Mesothelial cell of epicardium (in vitro differentiated cells): Measurements from ENCODE around the gene ESYT1. TPM values are rescaled to one million over a fixed set of nuclear protein-coding genes. Genes with fewer than 3 reads are reported as not detected.

Experiments used
- DNase-seq, 2 experiments: peaks; one replicate each; pipeline ENCODE4 v3.0.0; 2021; ENCODE audit warnings: low spot score in 2 of 2; ENCODE audit not compliant: unreplicated experiment in 2 of 2
- H3K27ac Mint-ChIP-seq: 2 replicates; pipeline ENCODE4 v1.8.0; 2021; ENCODE audit warnings: mixed read lengths
- H3K27me3 Mint-ChIP-seq: 2 replicates; pipeline ENCODE4 v1.8.0; 2021; ENCODE audit warnings: low read depth, mixed read lengths
- H3K36me3 Mint-ChIP-seq: 2 replicates; pipeline ENCODE4 v1.8.0; 2021; ENCODE audit warnings: mixed read lengths
- H3K4me1 Mint-ChIP-seq: 2 replicates; pipeline ENCODE4 v1.8.0; 2021; ENCODE audit warnings: mixed read lengths
- H3K4me3 Mint-ChIP-seq: 2 replicates; pipeline ENCODE4 v1.8.0; 2021; ENCODE audit warnings: mild to moderate bottlenecking, moderate library complexity, mixed read lengths
- H3K9me3 Mint-ChIP-seq: 2 replicates; pipeline ENCODE4 v1.8.0; 2021; ENCODE audit warnings: mixed read lengths
- total RNA-seq: library from RNA; stranded (reverse); gene quantifications from 3 replicates; pipeline ENCODE4 v1.2.1, GENCODE V29; 2021
- TF ChIP-seq, protein P1 (sequence below): fragments of 200-600 bp; sonication (generic); IDR thresholded peaks from one replicate; pipeline ENCODE4 v1.5.0; 2021; ENCODE audit warnings: antibody characterized with exemption; ENCODE audit not compliant: unreplicated experiment

ESYT1 gene
- total RNA-seq, 1 donor from 2014 or later = 64.7 TPM

DNA sequence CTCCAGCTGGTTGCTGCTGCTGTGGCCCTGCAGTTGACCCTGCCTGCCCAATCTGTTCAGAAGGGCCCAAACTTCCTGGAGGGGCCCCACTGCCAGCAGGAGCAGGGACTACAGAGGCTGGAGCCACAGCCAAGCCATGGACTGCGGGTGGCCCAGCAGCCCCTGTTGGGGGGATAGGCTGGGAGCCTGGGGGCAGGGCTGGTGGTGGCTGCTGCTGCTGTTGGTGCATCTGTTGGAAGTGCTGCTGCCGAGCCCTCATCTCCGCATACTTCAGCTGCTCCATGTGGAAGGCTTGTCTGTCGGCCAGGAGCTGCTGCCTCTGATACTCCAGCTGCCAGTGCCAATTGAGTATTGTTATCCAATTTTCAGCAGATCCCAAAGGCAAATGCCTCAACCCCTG, 37.3 kb downstream of the ESYT1 start:
- no peak overlapping the region for H3K27ac Mint-ChIP-seq
- no peaks in the 10 kb centered on the region for H3K27me3 Mint-ChIP-seq
- H3K9me3 Mint-ChIP-seq = no peaks in the 10 kb centered on the region
- peaks cover 13% of the 10 kb centered on the region for H3K4me1 Mint-ChIP-seq
- DNase-seq = no peak
- no peak overlapping the region for H3K4me3 Mint-ChIP-seq
- peaks cover 40% of the 10 kb centered on the region for H3K36me3 Mint-ChIP-seq
- TF ChIP-seq, protein P1, sequence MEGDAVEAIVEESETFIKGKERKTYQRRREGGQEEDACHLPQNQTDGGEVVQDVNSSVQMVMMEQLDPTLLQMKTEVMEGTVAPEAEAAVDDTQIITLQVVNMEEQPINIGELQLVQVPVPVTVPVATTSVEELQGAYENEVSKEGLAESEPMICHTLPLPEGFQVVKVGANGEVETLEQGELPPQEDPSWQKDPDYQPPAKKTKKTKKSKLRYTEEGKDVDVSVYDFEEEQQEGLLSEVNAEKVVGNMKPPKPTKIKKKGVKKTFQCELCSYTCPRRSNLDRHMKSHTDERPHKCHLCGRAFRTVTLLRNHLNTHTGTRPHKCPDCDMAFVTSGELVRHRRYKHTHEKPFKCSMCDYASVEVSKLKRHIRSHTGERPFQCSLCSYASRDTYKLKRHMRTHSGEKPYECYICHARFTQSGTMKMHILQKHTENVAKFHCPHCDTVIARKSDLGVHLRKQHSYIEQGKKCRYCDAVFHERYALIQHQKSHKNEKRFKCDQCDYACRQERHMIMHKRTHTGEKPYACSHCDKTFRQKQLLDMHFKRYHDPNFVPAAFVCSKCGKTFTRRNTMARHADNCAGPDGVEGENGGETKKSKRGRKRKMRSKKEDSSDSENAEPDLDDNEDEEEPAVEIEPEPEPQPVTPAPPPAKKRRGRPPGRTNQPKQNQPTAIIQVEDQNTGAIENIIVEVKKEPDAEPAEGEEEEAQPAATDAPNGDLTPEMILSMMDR = no peak

DNA sequence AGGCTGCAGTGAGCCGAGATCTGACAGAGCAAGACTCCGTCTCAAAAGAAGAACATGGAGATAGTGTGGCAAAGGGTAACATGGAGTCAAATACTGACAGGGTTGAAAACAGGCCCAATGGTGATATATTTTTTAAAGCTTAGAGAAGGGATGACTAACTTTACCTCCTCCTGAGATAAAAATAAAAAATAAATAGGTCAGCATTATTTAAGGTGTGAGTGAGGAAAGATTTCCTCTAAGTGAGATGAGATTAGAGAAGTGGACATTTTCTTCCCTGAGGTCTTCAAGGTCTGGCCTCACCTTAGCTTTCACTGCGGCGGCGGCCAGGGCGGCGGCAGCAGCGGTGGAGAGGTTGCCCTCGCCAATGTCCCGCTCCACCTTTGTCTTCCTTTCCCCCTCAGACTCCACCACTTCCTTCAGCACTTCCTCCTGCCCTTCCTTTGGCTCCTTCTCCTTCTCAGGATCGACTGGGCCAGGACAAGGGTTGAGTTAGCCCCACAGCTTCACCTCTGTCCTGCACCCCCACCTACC, 41.2 kb downstream of the ESYT1 start:
- Mint-ChIP-seq H3K4me1 (no peaks in the 10 kb centered on the region), H3K9me3 (no peaks in the 10 kb centered on the region), H3K4me3 (no peak overlapping the region), H3K36me3 (peaks cover 41% of the 10 kb centered on the region), H3K27me3 (no peaks in the 10 kb centered on the region), H3K27ac (no peak overlapping the region)
- DNase-seq = no peak
- TF ChIP-seq, protein P1 = no peak

- Mint-ChIP-seq H3K36me3 (peaks cover 51% of the 10 kb centered on the region), H3K27ac (no peak overlapping the region)
Observed at GRCh38 chr12:56172839-56173238, 44.8 kb downstream of the ESYT1 start.

DNA sequence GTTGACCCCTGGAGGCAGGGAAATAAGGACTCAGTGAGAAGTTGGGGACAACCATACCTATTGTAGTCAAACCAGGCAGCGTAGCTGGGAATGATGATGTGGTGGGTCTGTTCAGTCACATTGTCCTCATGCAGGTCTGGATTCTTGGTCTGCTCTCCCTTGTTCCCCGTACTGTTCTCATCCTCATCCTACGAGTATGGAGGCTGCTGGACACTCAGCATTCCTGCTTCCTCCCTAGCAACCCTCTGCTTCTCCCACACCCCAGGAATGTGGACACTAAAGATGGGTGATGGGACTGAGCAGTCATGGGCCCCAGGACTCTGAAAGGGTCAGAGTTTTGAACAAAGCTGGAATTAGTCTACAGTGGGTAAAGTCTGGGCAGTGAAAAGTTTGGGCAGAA, 50.3 kb downstream of the ESYT1 start:
- Mint-ChIP-seq H3K36me3 (peaks cover 65% of the 10 kb centered on the region), H3K4me3 (no peak overlapping the region)
- TF ChIP-seq, protein P1 = no peak

More at GRCh38 chr12:56172839-56173238, 44.8 kb downstream of the ESYT1 start:
- Mint-ChIP-seq H3K4me3 (no peak overlapping the region), H3K4me1 (no peaks in the 10 kb centered on the region), H3K27me3 (no peaks in the 10 kb centered on the region), H3K9me3 (no peaks in the 10 kb centered on the region)
- no peak for DNase-seq
- TF ChIP-seq, protein P1 = no peak

DNA sequence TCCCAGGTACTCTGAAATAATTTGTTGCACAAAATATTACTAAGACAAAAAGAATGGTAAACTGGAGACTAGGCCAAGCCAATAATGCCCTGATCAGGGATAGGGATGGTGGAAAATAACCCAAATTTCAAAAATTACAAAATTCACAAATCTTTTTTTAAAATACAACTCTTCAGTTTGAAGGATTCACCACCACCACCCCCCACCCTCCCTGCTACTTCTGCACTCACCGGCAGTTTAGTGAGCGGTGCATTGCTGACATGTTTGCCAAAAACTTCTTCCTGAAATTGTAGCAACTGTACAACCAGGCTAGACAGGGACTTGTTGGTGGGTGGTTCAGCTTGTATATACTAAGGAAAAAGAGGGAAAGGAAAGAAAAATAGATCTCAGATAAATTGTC, 58.9 kb downstream of the ESYT1 start:
- no peaks in the 10 kb centered on the region for H3K9me3 Mint-ChIP-seq
- peaks cover 18% of the 10 kb centered on the region for H3K36me3 Mint-ChIP-seq
- H3K4me1 Mint-ChIP-seq = peaks cover 19% of the 10 kb centered on the region
- H3K27me3 Mint-ChIP-seq = peaks cover 1% of the 10 kb centered on the region
- no peak for DNase-seq
- H3K27ac Mint-ChIP-seq = no peak overlapping the region
- peak overlapping the region; percentile 75 for H3K4me3 Mint-ChIP-seq
- TF ChIP-seq, protein P1 = no peak

More for the DNA sequence above, 50.3 kb downstream of the ESYT1 start:
- DNase-seq = no peak
- Mint-ChIP-seq H3K27ac (no peak overlapping the region), H3K4me1 (no peaks in the 10 kb centered on the region), H3K9me3 (peaks cover 4% of the 10 kb centered on the region), H3K27me3 (no peaks in the 10 kb centered on the region)
